ENCODE results near the gene GUCY1A1. TPM values are rescaled to one million over a fixed set of nuclear protein-coding genes. Genes with fewer than 3 reads are reported as not detected.

Gene GUCY1A1
- polyA plus RNA-seq, 1 experiment, result 1.9 TPM

GRCh38 chr4:155745984-155746383 is 79.3 kb downstream of the GUCY1A1 start:
- H3K27ac ChIP-seq (ENCODE audit: low read depth, low read length), result no peak overlapping the region
- no peaks in the 10 kb centered on the region for H3K9me3 ChIP-seq (ENCODE audit: control insufficient read depth, insufficient read depth, low read length)
- no peaks in the 10 kb centered on the region for H3K27me3 ChIP-seq (ENCODE audit: control insufficient read depth, insufficient read depth, low read length)
- no peak overlapping the region for H3K4me3 ChIP-seq (ENCODE audit: low read depth, low read length)
- no peak for TF ChIP-seq CTCF (IDR thresholded peaks at IDR 0.05; ENCODE audit: low read depth, low read length)
- no peak for DNase-seq (ENCODE audit: low read depth, low spot score)
- ChIA-PET CTCF (no interaction called here), POLR2A (no interaction called here)

- POLR2A ChIA-PET, result interaction anchor here (0.7 kb wide), 1 partner anchor 10 kb away, joined by 3 read pairs; no protein-coding TSS in a partner anchor
- H3K9me3 ChIP-seq (ENCODE audit: control insufficient read depth, insufficient read depth, low read length), result no peaks in the 10 kb centered on the region
- no peak for TF ChIP-seq CTCF (IDR thresholded peaks at IDR 0.05; ENCODE audit: low read depth, low read length)
- no peaks in the 10 kb centered on the region for H3K27me3 ChIP-seq (ENCODE audit: control insufficient read depth, insufficient read depth, low read length)
- no peak overlapping the region for H3K4me3 ChIP-seq (ENCODE audit: low read depth, low read length)
- DNase-seq (ENCODE audit: low read depth, low spot score), result no peak
- H3K27ac ChIP-seq (ENCODE audit: low read depth, low read length), result no peak overlapping the region
- CTCF ChIA-PET, result no interaction called here
These were observed 81.4 kb downstream of the GUCY1A1 start for GRCh38 chr4:155748039-155748438.

DNA sequence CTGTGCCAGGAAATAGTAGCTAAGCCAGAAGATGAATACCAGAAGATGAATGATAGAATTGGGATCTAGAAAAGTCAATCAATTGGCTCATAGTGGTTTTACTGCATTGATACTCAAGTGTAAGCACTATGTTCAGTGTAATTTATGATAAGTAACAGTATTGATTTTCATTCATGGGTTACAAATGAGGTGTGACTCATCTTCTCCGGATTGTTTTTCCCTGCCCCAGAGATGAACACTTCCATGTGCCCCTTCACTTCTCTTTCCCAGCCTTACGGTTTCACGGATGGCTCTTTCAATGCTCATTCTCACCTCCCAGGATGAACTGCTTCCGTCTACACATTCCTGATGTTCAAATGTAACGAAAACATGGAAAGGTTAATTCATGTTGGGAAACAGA is 82.4 kb downstream of the GUCY1A1 start:
- no peaks in the 10 kb centered on the region for H3K9me3 ChIP-seq (ENCODE audit: control insufficient read depth, insufficient read depth, low read length)
- no peak overlapping the region for H3K27ac ChIP-seq (ENCODE audit: low read depth, low read length)
- H3K4me3 ChIP-seq (ENCODE audit: low read depth, low read length), result no peak overlapping the region
- ChIA-PET POLR2A (no interaction called here), CTCF (no interaction called here)
- DNase-seq (ENCODE audit: low read depth, low spot score), result no peak
- no peak for TF ChIP-seq CTCF (IDR thresholded peaks at IDR 0.05; ENCODE audit: low read depth, low read length)
- H3K27me3 ChIP-seq (ENCODE audit: control insufficient read depth, insufficient read depth, low read length), result no peaks in the 10 kb centered on the region

- ChIA-PET CTCF (no interaction called here), POLR2A (no interaction called here)
- no peak overlapping the region for H3K27ac ChIP-seq (ENCODE audit: low read depth, low read length)
- H3K9me3 ChIP-seq (ENCODE audit: control insufficient read depth, insufficient read depth, low read length), result no peaks in the 10 kb centered on the region
- H3K27me3 ChIP-seq (ENCODE audit: control insufficient read depth, insufficient read depth, low read length), result no peaks in the 10 kb centered on the region
- DNase-seq (ENCODE audit: low read depth, low spot score), result no peak
- TF ChIP-seq CTCF (IDR thresholded peaks at IDR 0.05; ENCODE audit: low read depth, low read length), result no peak
- H3K4me3 ChIP-seq (ENCODE audit: low read depth, low read length), result no peak overlapping the region
These were observed 84.9 kb downstream of the GUCY1A1 start for GRCh38 chr4:155751569-155751968.

GRCh38 chr4:155757745-155758265 is 91.2 kb downstream of the GUCY1A1 start:
- no peak overlapping the region for H3K27ac ChIP-seq (ENCODE audit: low read depth, low read length)
- ChIA-PET CTCF (interaction anchor here (0.6 to 1.7 kb wide), 7 partner anchors 11 to 353 kb away, joined by 3 to 9 read pairs (median 4); no protein-coding TSS in a partner anchor), POLR2A (interaction anchor here (1.1 kb wide), 1 partner anchor 23 kb away, joined by 3 read pairs; no protein-coding TSS in a partner anchor)
- H3K27me3 ChIP-seq (ENCODE audit: control insufficient read depth, insufficient read depth, low read length), result no peaks in the 10 kb centered on the region
- no peak overlapping the region for H3K4me3 ChIP-seq (ENCODE audit: low read depth, low read length)
- DNase-seq (ENCODE audit: low read depth, low spot score), result no peak
- no peaks in the 10 kb centered on the region for H3K9me3 ChIP-seq (ENCODE audit: control insufficient read depth, insufficient read depth, low read length)
- TF ChIP-seq CTCF (IDR thresholded peaks at IDR 0.05; ENCODE audit: low read depth, low read length), result no peak
